ENCODE results near the gene TEDC2. TPM values are rescaled to one million over a fixed set of nuclear protein-coding genes. Genes with fewer than 3 reads are reported as not detected.

Gene TEDC2
- total RNA-seq, 1 donor from 2014 or later = 0.68 TPM

DNA sequence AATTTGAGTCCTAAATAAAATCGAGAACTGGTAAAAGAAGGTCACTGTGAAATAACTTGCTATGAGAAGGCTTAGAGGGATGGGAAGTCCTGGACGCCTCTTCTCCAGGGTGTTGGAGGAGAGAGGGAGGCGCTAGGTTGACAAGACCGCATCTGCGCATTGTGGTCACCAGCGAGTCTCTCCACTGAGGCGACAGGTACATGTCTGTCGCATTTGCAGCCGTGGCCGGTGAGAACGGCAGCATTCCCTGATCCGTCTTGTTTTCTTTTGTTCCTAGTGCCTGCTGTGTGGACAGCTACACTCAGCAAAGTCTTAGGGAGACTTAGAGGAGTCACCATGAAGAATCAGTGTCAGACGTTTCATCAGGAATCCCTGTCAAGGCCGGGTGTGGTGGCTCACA, 45.8 kb downstream of the TEDC2 start:
- TF ChIP-seq, protein P1, sequence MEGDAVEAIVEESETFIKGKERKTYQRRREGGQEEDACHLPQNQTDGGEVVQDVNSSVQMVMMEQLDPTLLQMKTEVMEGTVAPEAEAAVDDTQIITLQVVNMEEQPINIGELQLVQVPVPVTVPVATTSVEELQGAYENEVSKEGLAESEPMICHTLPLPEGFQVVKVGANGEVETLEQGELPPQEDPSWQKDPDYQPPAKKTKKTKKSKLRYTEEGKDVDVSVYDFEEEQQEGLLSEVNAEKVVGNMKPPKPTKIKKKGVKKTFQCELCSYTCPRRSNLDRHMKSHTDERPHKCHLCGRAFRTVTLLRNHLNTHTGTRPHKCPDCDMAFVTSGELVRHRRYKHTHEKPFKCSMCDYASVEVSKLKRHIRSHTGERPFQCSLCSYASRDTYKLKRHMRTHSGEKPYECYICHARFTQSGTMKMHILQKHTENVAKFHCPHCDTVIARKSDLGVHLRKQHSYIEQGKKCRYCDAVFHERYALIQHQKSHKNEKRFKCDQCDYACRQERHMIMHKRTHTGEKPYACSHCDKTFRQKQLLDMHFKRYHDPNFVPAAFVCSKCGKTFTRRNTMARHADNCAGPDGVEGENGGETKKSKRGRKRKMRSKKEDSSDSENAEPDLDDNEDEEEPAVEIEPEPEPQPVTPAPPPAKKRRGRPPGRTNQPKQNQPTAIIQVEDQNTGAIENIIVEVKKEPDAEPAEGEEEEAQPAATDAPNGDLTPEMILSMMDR (IDR thresholded peaks at IDR 0.05) = no peak
- no peak for DNase-seq
- intact Hi-C loops (cut with DNase I) = no loop called here
- no peaks in the 10 kb centered on the region for H3K9me3 ChIP-seq
- no peak for ATAC-seq
- H3K36me3 ChIP-seq = peaks cover 10% of the 10 kb centered on the region
- no peaks in the 10 kb centered on the region for H3K27me3 ChIP-seq (ENCODE audit: low read depth)
- no peak overlapping the region for H3K27ac ChIP-seq
- no peak overlapping the region for H3K4me3 ChIP-seq
- H3K4me1 ChIP-seq = peaks cover 33% of the 10 kb centered on the region

DNA sequence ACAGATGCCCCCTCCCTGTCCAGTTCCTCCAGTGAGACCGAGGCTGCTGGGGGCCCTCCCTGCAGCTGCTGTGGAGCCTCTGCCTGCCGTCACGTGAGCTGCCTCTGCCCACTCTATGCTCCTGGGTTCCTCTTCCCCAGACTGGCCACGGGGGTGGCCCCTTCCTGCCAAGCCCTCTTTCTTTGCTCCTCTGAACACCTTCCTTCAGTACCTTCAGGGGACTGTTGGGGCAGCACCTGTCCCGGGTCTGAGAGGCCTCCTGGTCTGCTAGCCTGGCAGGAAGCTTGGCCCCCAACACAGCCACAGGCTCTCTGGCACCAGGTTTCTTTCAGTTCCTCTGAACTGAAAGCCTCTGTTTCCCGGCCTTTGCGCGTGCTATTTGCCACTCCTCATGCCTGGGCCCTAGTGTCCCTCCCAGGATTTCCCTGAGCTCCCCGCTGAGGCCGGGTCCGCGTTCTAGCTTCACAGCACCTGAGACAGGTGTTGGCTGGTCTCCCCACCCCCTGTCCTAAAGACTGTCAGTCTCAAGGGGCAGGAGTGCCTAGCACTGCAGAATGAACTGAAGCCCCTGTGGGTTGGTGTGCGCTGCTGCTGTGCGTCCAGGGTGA, 47.2 kb downstream of the TEDC2 start:
- peak overlapping the region; percentile 83 for H3K27ac ChIP-seq
- H3K9me3 ChIP-seq = no peaks in the 10 kb centered on the region
- peak; percentile 80 for DNase-seq
- no peaks in the 10 kb centered on the region for H3K27me3 ChIP-seq (ENCODE audit: low read depth)
- TF ChIP-seq, protein P1 (IDR thresholded peaks at IDR 0.05) = no peak
- intact Hi-C loops (cut with DNase I) = no loop called here
- peaks cover 10% of the 10 kb centered on the region for H3K36me3 ChIP-seq
- H3K4me1 ChIP-seq = peaks cover 31% of the 10 kb centered on the region
- ATAC-seq = peak; percentile 45 to 70
- H3K4me3 ChIP-seq = peak overlapping the region; percentile 16

DNA sequence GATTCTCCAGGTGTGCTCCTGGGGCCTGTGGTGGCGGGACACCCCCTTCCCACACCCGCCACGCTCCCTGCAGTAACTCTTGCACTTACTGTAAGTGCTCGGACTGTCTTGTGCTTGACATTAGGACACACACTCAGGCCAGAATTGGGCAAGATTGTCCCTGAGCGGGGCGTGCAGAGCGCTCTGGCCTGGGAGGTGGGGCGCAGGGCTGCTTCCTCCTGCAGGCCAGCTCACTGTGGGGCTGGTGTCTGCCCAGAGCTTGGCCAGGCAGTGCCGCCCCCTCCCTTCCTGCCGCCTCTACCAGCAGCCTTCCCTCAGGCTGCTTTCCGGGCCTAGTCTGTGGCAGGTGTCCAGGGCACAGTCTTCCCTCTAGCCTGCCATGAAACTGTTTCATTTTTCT, 47.8 kb downstream of the TEDC2 start:
- intact Hi-C loops (cut with DNase I) = no loop called here
- TF ChIP-seq, protein P1 (IDR thresholded peaks at IDR 0.05) = no peak
- ATAC-seq = peak; percentile 65 to 84
- Histone ChIP-seq H3K27me3 (ENCODE audit: low read depth) (no peaks in the 10 kb centered on the region), H3K27ac (peak overlapping the region; percentile 83), H3K4me3 (peak overlapping the region; percentile 16), H3K4me1 (peaks cover 29% of the 10 kb centered on the region), H3K9me3 (no peaks in the 10 kb centered on the region), H3K36me3 (peaks cover 10% of the 10 kb centered on the region)
- DNase-seq = peak; percentile 87

DNA sequence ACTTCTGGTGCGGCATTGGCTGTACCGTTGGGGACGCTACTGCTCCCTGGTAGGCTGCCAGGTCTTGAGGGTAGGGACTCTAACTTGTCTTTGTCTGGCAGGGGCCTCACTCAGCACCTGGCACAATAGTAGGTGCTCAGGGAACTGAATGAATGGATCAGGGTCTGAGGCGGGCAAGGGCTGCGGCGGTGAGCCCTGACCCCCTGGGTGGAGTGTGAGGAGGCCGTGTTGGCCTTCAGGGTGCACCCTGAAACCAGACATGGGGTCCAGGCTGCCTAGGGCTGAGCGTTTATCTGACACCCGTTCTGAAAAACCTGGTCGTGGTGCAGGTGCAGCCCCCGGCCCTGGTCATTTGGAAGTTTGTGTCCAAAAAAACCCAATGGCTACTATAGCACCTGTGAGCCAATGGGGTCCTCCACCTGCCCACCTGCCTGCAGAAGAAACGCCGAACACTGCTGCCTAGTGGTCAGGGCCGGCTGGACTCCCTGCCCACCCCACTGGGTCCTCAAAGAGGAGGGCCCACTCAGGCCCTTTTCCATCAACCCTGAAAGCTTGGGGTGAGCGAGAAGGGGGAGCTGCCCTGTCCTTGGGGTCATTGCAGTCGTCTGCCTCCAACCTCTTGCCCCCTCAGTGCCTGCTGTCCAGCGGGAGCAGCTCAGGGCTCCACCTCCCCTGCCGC, 49.0 kb downstream of the TEDC2 start:
- Histone ChIP-seq H3K27me3 (ENCODE audit: low read depth) (no peaks in the 10 kb centered on the region), H3K4me3 (no peak overlapping the region), H3K27ac (no peak overlapping the region), H3K9me3 (no peaks in the 10 kb centered on the region), H3K36me3 (peaks cover 10% of the 10 kb centered on the region), H3K4me1 (peaks cover 28% of the 10 kb centered on the region)
- TF ChIP-seq, protein P1 (IDR thresholded peaks at IDR 0.05) = no peak
- DNase-seq (no peak), ATAC-seq (no peak)
- intact Hi-C loops (cut with DNase I) = no loop called here

DNA sequence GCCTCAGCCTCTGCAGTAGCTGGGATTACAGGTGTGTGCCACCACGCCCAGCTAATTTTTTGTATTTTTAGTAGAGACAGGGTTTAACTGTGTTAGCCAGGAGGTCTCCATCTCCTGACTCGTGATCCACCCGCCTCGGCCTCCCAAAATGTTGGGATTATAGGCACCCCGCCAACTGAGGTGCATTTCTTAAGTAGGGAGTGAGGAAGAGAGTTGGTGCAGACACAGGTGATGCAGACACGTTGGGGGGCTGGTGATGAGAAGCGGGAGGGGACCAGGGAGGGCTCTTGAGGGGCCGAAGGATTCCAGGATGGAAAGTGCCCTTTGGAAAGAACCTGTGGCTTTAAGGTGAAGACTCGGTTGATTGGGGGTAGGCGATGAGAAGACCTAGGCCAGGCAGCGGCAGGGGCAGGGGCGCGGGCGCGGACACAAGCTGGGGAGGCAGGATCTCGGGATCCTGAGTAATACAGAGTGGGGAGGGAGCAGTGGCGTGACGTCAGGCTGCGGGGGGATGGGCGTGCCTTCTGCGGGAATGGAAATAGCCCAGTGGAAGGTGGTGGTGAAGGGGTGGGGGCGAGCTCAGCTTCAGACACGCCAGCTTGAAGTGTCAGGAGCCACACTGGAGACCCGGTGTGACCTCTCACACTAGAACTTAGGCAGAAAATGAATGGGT, 51.4 kb downstream of the TEDC2 start:
- H3K4me3 ChIP-seq = no peak overlapping the region
- DNase-seq (peak; percentile 72), ATAC-seq (no peak)
- TF ChIP-seq, protein P1 (IDR thresholded peaks at IDR 0.05) = no peak
- peaks cover 10% of the 10 kb centered on the region for H3K36me3 ChIP-seq
- no peak overlapping the region for H3K27ac ChIP-seq
- peaks cover 42% of the 10 kb centered on the region for H3K4me1 ChIP-seq
- no peaks in the 10 kb centered on the region for H3K27me3 ChIP-seq (ENCODE audit: low read depth)
- intact Hi-C loops (cut with DNase I) = no loop called here
- H3K9me3 ChIP-seq = no peaks in the 10 kb centered on the region

Measured in lower lobe of right lung (tissue), 2 donors.